ENCODE results near the gene STAT5A. TPM values are rescaled to one million over a fixed set of nuclear protein-coding genes. Genes with fewer than 3 reads are reported as not detected.

STAT5A gene
- total RNA-seq, 1 experiment from 2014 or later: 0.91 TPM

DNA sequence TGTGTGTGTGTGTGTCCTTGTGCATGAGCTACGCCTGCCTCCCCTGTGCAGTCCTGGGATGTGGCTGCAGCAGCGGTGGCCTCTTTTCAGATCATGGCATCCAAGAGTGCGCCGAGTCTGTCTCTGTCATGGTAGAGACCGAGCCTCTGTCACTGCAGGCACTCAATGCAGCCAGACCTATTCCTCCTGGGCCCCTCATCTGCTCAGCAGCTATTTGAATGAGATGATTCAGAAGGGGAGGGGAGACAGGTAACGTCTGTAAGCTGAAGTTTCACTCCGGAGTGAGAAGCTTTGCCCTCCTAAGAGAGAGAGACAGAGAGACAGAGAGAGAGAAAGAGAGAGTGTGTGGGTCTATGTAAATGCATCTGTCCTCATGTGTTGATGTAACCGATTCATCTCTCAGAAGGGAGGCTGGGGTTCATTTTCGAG, 22.5 kb downstream of the STAT5A start:
- POLR2A ChIA-PET: no interaction called here
- no peak overlapping the region for H3K4me2 ChIP-seq (ENCODE audit: low read length)
- H3K79me2 ChIP-seq (ENCODE audit: insufficient read depth, low read length): no peaks in the 10 kb centered on the region
- no peaks in the 10 kb centered on the region for H4K20me1 ChIP-seq (ENCODE audit: insufficient read depth)
- H3K27me3 ChIP-seq (ENCODE audit: insufficient read depth, low read length): no peaks in the 10 kb centered on the region
- H3K36me3 ChIP-seq (ENCODE audit: control insufficient read depth in 1 of 2, insufficient read depth in 2 of 2, low read length in 2 of 2): peaks cover 0 to 6% of the 10 kb centered on the region in 2 experiments; a peak in 1 of 4 replicates
- ATAC-seq (no peak), DNase-seq (ENCODE audit: low read depth, low spot score) (no peak)
- no peaks in the 10 kb centered on the region for H3K4me1 ChIP-seq (ENCODE audit: control insufficient read depth in 1 of 2, insufficient read depth in 2 of 2, low read length in 2 of 2)
- CTCF ChIA-PET: interaction anchor here (1.1 kb wide), 1 partner anchor 217 kb away, joined by 4 read pairs; no protein-coding TSS in a partner anchor
- no peaks in the 10 kb centered on the region for H3K9me2 ChIP-seq (ENCODE audit: insufficient read depth)
- RAD21 ChIA-PET (ENCODE audit: low non-redundant PET in 1 of 2, low total read pairs in 2 of 2, uncharacterized antibody in 2 of 2, unreplicated experiment in 2 of 2): no interaction called here
- no peak overlapping the region for H2AFZ ChIP-seq (ENCODE audit: low read depth, low read length, poor library complexity, severe bottlenecking)
- TF ChIP-seq SRF (IDR thresholded peaks at IDR 0.05; ENCODE audit: low read depth): no peak
- no peak for TF ChIP-seq ZNF274 (IDR thresholded peaks at IDR 0.05; ENCODE audit: low read depth, low read length)
- TF ChIP-seq CBX3 (IDR thresholded peaks at IDR 0.05; ENCODE audit: low read depth): no peak
- TF ChIP-seq FOSL1 (IDR thresholded peaks at IDR 0.05; ENCODE audit: low read depth): no peak
- TF ChIP-seq EZH2 (IDR thresholded peaks at IDR 0.05): no peak
- no peak for TF ChIP-seq YY1 (IDR thresholded peaks at IDR 0.05; ENCODE audit: extremely low read depth, insufficient replicate concordance, low read depth, low read length)
- no peak for TF ChIP-seq JUND (IDR thresholded peaks at IDR 0.05)
- TF ChIP-seq, protein P1, sequence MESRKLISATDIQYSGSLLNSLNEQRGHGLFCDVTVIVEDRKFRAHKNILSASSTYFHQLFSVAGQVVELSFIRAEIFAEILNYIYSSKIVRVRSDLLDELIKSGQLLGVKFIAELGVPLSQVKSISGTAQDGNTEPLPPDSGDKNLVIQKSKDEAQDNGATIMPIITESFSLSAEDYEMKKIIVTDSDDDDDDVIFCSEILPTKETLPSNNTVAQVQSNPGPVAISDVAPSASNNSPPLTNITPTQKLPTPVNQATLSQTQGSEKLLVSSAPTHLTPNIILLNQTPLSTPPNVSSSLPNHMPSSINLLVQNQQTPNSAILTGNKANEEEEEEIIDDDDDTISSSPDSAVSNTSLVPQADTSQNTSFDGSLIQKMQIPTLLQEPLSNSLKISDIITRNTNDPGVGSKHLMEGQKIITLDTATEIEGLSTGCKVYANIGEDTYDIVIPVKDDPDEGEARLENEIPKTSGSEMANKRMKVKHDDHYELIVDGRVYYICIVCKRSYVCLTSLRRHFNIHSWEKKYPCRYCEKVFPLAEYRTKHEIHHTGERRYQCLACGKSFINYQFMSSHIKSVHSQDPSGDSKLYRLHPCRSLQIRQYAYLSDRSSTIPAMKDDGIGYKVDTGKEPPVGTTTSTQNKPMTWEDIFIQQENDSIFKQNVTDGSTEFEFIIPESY (IDR thresholded peaks at IDR 0.05; ENCODE audit: extremely low read depth, insufficient replicate concordance, low read length): no peak
- TF ChIP-seq, protein P2, sequence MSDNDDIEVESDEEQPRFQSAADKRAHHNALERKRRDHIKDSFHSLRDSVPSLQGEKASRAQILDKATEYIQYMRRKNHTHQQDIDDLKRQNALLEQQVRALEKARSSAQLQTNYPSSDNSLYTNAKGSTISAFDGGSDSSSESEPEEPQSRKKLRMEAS (IDR thresholded peaks at IDR 0.05): no peak
- TF ChIP-seq, protein P3, sequence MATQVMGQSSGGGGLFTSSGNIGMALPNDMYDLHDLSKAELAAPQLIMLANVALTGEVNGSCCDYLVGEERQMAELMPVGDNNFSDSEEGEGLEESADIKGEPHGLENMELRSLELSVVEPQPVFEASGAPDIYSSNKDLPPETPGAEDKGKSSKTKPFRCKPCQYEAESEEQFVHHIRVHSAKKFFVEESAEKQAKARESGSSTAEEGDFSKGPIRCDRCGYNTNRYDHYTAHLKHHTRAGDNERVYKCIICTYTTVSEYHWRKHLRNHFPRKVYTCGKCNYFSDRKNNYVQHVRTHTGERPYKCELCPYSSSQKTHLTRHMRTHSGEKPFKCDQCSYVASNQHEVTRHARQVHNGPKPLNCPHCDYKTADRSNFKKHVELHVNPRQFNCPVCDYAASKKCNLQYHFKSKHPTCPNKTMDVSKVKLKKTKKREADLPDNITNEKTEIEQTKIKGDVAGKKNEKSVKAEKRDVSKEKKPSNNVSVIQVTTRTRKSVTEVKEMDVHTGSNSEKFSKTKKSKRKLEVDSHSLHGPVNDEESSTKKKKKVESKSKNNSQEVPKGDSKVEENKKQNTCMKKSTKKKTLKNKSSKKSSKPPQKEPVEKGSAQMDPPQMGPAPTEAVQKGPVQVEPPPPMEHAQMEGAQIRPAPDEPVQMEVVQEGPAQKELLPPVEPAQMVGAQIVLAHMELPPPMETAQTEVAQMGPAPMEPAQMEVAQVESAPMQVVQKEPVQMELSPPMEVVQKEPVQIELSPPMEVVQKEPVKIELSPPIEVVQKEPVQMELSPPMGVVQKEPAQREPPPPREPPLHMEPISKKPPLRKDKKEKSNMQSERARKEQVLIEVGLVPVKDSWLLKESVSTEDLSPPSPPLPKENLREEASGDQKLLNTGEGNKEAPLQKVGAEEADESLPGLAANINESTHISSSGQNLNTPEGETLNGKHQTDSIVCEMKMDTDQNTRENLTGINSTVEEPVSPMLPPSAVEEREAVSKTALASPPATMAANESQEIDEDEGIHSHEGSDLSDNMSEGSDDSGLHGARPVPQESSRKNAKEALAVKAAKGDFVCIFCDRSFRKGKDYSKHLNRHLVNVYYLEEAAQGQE (IDR thresholded peaks at IDR 0.05; ENCODE audit: low read depth): no peak
- no peak for TF ChIP-seq ZFX (IDR thresholded peaks at IDR 0.05)
- no peak for TF ChIP-seq EZH2phosphoT487 (IDR thresholded peaks at IDR 0.05; ENCODE audit: borderline replicate concordance)
- TF ChIP-seq RAD21 (IDR thresholded peaks at IDR 0.05; ENCODE audit: low read depth): no peak
- TF ChIP-seq, protein P4, sequence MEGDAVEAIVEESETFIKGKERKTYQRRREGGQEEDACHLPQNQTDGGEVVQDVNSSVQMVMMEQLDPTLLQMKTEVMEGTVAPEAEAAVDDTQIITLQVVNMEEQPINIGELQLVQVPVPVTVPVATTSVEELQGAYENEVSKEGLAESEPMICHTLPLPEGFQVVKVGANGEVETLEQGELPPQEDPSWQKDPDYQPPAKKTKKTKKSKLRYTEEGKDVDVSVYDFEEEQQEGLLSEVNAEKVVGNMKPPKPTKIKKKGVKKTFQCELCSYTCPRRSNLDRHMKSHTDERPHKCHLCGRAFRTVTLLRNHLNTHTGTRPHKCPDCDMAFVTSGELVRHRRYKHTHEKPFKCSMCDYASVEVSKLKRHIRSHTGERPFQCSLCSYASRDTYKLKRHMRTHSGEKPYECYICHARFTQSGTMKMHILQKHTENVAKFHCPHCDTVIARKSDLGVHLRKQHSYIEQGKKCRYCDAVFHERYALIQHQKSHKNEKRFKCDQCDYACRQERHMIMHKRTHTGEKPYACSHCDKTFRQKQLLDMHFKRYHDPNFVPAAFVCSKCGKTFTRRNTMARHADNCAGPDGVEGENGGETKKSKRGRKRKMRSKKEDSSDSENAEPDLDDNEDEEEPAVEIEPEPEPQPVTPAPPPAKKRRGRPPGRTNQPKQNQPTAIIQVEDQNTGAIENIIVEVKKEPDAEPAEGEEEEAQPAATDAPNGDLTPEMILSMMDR (IDR thresholded peaks at IDR 0.05 in 2 of 3, conservative IDR thresholded peaks at IDR 0.05 in 1 of 3; ENCODE audit: borderline replicate concordance in 1 of 3, insufficient read depth in 1 of 3, low read depth in 2 of 3, low read length in 2 of 3): no peak
- TF ChIP-seq, protein P5, sequence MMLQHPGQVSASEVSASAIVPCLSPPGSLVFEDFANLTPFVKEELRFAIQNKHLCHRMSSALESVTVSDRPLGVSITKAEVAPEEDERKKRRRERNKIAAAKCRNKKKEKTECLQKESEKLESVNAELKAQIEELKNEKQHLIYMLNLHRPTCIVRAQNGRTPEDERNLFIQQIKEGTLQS (IDR thresholded peaks at IDR 0.05): no peak
- no peak for TF ChIP-seq CEBPB (IDR thresholded peaks at IDR 0.05; ENCODE audit: low read depth)
- TF ChIP-seq TCF7L2 (IDR thresholded peaks at IDR 0.05; ENCODE audit: borderline replicate concordance, extremely low read depth, insufficient read depth, insufficient read length): no peak
- BruUV-seq (replicated peaks): no TSS peak
- no peak overlapping the region for H3K27ac ChIP-seq (ENCODE audit: low read depth, low read length)
- no peak overlapping the region for H3K9ac ChIP-seq (ENCODE audit: low read length)
- no peaks in the 10 kb centered on the region for H3K9me3 ChIP-seq (ENCODE audit: control insufficient read depth in 1 of 2, insufficient read depth in 1 of 2, low read depth in 1 of 2, low read length in 2 of 2)
- no peak overlapping the region for H3K4me3 ChIP-seq (replicated peaks in 1 of 2; ENCODE audit: low read depth in 1 of 2, low read length in 2 of 2)
- intact Hi-C loops (cut with micrococcal nuclease): no loop called here
